Measurements from ENCODE around the gene PEX14. TPM values are rescaled to one million over a fixed set of nuclear protein-coding genes. Genes with fewer than 3 reads are reported as not detected.
A peak's percentile ranks its signal among the peaks of the same experiment; 100 is the strongest.

Gene PEX14
- total RNA-seq, 1 donor from 2014 or later: 28.0 TPM

DNA sequence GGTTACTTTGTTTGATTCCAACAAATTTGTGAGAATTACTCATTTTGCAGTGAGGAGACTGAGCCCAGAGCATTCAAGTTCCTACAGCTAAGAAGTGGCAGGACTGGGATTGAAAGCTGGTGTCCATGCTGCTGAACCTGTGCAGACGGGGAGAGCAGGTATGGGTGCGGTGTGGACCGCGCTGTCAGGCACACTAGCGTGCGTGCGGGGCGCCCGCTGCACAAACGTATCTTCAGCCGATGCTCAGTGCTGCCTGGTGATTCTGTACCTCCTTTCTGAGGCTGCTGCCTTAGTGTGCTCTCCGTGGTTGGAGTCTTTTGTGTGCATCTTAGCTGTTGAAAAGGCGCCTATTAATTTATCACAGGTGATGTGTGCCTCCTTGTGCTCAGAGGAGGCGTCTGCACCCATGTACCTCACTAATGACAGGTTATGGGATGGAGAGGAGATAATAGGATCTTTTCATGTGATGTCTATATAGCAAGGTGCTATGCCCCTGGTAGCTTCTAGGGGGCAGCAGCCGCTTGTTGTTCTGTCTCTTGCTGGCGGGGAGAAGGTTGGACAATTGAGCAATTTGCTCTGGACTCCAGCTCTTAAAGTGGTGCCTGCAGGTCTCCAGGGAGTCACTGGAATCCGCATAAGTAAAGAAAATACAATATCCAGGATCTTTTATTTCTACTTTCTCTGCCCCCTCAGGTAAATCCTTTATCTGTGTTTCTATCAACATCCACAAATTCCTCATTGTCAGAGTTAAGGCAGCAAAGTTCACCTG lies 32.5 kb downstream of the PEX14 start:
- TF ChIP-seq, protein P1, sequence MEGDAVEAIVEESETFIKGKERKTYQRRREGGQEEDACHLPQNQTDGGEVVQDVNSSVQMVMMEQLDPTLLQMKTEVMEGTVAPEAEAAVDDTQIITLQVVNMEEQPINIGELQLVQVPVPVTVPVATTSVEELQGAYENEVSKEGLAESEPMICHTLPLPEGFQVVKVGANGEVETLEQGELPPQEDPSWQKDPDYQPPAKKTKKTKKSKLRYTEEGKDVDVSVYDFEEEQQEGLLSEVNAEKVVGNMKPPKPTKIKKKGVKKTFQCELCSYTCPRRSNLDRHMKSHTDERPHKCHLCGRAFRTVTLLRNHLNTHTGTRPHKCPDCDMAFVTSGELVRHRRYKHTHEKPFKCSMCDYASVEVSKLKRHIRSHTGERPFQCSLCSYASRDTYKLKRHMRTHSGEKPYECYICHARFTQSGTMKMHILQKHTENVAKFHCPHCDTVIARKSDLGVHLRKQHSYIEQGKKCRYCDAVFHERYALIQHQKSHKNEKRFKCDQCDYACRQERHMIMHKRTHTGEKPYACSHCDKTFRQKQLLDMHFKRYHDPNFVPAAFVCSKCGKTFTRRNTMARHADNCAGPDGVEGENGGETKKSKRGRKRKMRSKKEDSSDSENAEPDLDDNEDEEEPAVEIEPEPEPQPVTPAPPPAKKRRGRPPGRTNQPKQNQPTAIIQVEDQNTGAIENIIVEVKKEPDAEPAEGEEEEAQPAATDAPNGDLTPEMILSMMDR (conservative IDR thresholded peaks at IDR 0.05): peak; percentile 94
- H3K27me3 Mint-ChIP-seq (ENCODE audit: low read depth): no peaks in the 10 kb centered on the region
- no peaks in the 10 kb centered on the region for H3K36me3 Mint-ChIP-seq (ENCODE audit: low read depth)
- H3K9me3 Mint-ChIP-seq: no peaks in the 10 kb centered on the region
- DNase-seq (ENCODE audit: low read depth, low spot score): peak; percentile 48
- no peak overlapping the region for H3K27ac Mint-ChIP-seq (ENCODE audit: unreplicated experiment)
- peaks cover 43% of the 10 kb centered on the region for H3K4me1 Mint-ChIP-seq
- no peak overlapping the region for H3K4me3 Mint-ChIP-seq

DNA sequence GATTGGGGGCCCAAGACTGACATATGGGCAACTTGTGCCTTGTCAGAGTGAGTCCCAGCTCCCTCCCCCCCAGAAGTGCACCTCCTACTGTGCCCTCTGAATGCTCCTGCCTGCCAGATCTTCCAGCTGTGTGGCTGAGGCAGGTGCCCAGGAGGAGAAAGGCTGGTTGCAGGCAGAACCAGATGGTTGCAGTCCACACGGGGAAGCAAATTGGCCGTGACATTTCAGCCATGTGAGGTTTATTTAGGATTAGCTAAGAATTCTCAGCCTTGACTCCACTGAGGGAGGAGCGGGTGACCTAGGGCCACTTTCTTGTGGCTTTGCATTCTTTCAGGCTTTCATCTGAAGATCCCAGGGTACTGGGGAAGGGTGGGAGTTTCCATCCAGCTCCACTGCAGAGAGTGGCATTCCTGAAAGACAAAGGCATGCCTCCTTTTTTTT lies 33.8 kb downstream of the PEX14 start:
- no peaks in the 10 kb centered on the region for H3K9me3 Mint-ChIP-seq
- no peak overlapping the region for H3K27ac Mint-ChIP-seq (ENCODE audit: unreplicated experiment)
- no peak overlapping the region for H3K4me3 Mint-ChIP-seq
- peaks cover 46% of the 10 kb centered on the region for H3K4me1 Mint-ChIP-seq
- no peak for DNase-seq (ENCODE audit: low read depth, low spot score)
- TF ChIP-seq, protein P1 (conservative IDR thresholded peaks at IDR 0.05): no peak
- no peaks in the 10 kb centered on the region for H3K36me3 Mint-ChIP-seq (ENCODE audit: low read depth)
- H3K27me3 Mint-ChIP-seq (ENCODE audit: low read depth): no peaks in the 10 kb centered on the region

DNA sequence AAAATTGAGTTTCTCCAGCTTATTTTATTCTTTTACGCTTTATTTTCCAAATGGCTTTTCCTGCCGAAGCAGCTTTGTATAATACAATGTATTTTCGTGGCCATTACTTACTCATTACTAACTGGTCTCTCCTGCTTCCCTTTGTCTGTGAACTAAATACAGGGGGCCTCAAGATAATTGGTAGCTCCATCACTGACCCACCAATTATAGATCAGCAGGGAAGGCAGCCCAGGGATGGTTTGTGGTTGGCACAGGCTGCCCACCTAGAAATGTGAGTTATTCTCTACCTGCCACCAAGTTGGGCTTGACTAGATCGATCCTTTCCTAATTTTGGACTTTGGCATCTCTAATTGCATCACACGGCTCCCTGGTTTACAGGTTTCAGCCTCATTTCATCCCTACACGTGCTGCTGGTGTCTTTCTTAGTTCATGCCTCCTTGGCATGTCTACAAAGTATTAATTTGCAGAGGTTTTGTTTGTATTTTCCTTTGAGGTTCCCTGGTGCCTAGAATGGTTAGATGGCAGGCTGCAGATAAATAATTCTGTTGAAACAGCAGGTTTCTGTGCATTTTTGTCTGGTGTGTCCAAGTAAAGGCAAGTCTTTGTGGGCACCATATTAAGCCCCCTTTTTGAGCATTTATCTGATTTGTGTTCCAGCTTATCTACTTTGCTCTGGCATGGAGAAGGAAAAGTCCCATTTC lies 35.2 kb downstream of the PEX14 start:
- H3K4me1 Mint-ChIP-seq: peaks cover 42% of the 10 kb centered on the region
- TF ChIP-seq, protein P1 (conservative IDR thresholded peaks at IDR 0.05): no peak
- no peak overlapping the region for H3K27ac Mint-ChIP-seq (ENCODE audit: unreplicated experiment)
- DNase-seq (ENCODE audit: low read depth, low spot score): no peak
- H3K27me3 Mint-ChIP-seq (ENCODE audit: low read depth): no peaks in the 10 kb centered on the region
- H3K9me3 Mint-ChIP-seq: no peaks in the 10 kb centered on the region
- H3K4me3 Mint-ChIP-seq: no peak overlapping the region
- H3K36me3 Mint-ChIP-seq (ENCODE audit: low read depth): no peaks in the 10 kb centered on the region

DNA sequence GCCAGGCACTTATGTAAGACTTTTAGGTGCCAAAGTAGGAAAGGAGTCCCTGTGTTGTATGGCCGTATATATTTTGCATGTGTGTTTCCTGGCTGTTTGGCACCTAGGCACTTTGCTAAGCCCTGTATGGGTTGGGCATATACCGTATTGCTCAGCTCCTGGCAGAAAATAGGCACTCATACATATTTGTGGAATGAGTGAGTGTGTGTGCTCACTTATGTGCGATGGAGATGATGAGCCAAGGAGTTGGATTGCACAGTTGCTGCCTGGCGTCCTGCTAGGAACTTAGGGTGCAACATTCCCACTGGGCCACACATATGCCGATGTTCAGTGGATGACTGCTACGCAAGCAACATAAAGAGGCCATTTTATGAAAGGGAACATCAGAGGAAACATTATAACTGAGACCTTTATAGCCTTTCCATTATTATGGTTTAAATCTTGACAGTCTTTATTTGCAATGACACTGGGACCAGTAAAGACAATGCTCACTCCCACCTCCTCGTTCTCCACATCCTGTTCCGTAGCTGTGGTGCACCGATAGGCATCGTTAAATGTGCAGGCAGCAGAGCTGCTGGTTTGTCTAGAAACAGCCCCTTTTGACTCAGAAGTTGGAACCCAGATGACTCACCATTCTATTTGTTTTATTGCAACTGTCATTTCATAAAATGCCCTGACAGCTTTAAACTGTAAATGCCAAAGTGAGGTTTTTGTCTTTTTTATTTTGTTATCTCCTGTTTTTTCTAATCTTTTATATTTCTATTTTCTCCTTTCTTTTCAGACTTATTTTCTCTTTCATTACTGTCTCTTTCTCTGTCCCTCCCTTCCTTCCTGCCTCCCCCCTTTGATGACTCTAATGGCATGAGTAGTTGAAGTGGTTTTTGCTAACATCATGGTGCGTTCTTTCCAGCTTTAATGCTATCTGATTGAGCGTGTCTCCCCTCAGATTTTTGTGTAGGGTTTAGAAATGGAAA lies 36.1 kb downstream of the PEX14 start:
- TF ChIP-seq, protein P1 (conservative IDR thresholded peaks at IDR 0.05): no peak
- Mint-ChIP-seq H3K9me3 (no peaks in the 10 kb centered on the region), H3K4me3 (no peak overlapping the region), H3K27me3 (ENCODE audit: low read depth) (no peaks in the 10 kb centered on the region), H3K4me1 (peaks cover 42% of the 10 kb centered on the region), H3K27ac (ENCODE audit: unreplicated experiment) (no peak overlapping the region), H3K36me3 (ENCODE audit: low read depth) (no peaks in the 10 kb centered on the region)
- no peak for DNase-seq (ENCODE audit: low read depth, low spot score)

DNA sequence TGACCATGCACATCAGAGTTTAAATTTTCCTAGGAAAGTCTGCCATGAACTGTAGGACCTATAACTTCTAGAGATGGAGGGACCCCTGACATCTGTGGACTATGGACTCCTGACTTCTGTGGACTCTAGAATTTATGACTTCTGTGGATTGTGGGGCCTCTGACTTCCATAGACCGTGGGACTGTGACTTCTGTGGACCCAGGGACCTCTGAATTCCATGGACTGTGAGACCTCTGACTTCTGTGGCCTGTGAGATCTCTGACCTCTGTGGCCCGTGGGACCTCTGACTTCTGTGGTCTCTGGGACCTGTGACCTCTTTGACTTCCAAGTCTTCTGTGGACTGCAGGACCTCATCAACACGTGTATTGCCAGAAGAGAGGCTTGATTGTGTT lies 36.7 kb downstream of the PEX14 start:
- Mint-ChIP-seq H3K9me3 (no peaks in the 10 kb centered on the region), H3K36me3 (ENCODE audit: low read depth) (no peaks in the 10 kb centered on the region), H3K27me3 (ENCODE audit: low read depth) (no peaks in the 10 kb centered on the region), H3K4me3 (no peak overlapping the region), H3K27ac (ENCODE audit: unreplicated experiment) (no peak overlapping the region), H3K4me1 (peaks cover 42% of the 10 kb centered on the region)
- DNase-seq (ENCODE audit: low read depth, low spot score): no peak
- TF ChIP-seq, protein P1 (conservative IDR thresholded peaks at IDR 0.05): no peak

Data from neural crest cell (in vitro differentiated cells).